ENCODE measurements around the gene KCNJ6. TPM values are rescaled to one million over a fixed set of nuclear protein-coding genes. Genes with fewer than 3 reads are reported as not detected.
A peak's percentile ranks its signal among the peaks of the same experiment; 100 is the strongest.
"Not testable (repeated sequence)": the region's sequence is repeated elsewhere in the genome, so short reads cannot be mapped to it uniquely, and the experiment has no call there.

The KCNJ6 gene
- total RNA-seq, 1 donor from 2014 or later: 0.75 TPM

DNA sequence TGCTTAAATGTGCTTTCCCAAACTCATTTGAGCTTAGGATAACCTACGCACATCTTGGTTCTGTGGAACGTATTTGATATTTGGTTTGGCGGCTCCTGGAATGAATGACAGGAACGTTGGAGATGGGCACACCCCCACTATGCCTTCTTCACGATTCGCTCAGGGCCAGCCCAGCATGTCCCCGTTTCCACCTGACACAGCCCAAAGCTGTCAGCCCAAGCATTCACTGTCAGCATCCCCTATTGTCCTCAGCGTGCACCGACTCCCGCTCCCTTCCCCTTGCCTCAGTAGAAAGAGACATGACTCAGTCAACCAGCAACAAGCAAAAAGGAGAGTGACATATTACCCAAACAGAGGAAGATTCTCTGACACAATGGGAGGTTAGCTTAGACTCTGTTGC is 181.4 kb downstream of the KCNJ6 start:
- TF ChIP-seq, protein P1, sequence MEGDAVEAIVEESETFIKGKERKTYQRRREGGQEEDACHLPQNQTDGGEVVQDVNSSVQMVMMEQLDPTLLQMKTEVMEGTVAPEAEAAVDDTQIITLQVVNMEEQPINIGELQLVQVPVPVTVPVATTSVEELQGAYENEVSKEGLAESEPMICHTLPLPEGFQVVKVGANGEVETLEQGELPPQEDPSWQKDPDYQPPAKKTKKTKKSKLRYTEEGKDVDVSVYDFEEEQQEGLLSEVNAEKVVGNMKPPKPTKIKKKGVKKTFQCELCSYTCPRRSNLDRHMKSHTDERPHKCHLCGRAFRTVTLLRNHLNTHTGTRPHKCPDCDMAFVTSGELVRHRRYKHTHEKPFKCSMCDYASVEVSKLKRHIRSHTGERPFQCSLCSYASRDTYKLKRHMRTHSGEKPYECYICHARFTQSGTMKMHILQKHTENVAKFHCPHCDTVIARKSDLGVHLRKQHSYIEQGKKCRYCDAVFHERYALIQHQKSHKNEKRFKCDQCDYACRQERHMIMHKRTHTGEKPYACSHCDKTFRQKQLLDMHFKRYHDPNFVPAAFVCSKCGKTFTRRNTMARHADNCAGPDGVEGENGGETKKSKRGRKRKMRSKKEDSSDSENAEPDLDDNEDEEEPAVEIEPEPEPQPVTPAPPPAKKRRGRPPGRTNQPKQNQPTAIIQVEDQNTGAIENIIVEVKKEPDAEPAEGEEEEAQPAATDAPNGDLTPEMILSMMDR (conservative IDR thresholded peaks at IDR 0.05): no peak
- Mint-ChIP-seq H3K36me3 (ENCODE audit: low read depth) (no peaks in the 10 kb centered on the region), H3K27me3 (ENCODE audit: low read depth) (peaks cover 32% of the 10 kb centered on the region), H3K27ac (ENCODE audit: unreplicated experiment) (no peak overlapping the region), H3K4me3 (no peak overlapping the region), H3K9me3 (no peaks in the 10 kb centered on the region), H3K4me1 (no peaks in the 10 kb centered on the region)
- DNase-seq (ENCODE audit: low read depth, low spot score): no peak

DNA sequence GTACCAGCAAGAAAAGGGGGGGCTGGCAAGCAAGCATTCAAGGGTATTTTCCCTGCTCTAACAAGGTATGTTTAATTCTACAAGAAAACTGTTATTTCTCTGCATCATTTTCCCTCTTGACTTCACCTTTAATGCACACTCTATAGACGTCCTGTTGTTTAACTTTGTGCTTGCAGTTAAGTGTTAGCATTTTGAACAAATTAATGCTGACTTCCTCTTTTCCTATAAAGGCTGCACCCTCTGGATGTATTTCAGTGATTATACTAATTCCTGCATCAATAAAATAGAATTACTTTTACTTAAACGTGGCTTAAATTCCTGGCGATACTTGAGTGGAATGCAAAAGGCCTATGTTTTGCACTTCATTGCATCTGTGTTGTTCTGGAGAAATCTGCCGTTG is 183.3 kb downstream of the KCNJ6 start:
- TF ChIP-seq, protein P1 (conservative IDR thresholded peaks at IDR 0.05): no peak
- no peaks in the 10 kb centered on the region for H3K9me3 Mint-ChIP-seq
- no peak overlapping the region for H3K4me3 Mint-ChIP-seq
- peaks cover 27% of the 10 kb centered on the region for H3K27me3 Mint-ChIP-seq (ENCODE audit: low read depth)
- no peak overlapping the region for H3K27ac Mint-ChIP-seq (ENCODE audit: unreplicated experiment)
- no peak for DNase-seq (ENCODE audit: low read depth, low spot score)
- no peaks in the 10 kb centered on the region for H3K36me3 Mint-ChIP-seq (ENCODE audit: low read depth)
- H3K4me1 Mint-ChIP-seq: no peaks in the 10 kb centered on the region

DNA sequence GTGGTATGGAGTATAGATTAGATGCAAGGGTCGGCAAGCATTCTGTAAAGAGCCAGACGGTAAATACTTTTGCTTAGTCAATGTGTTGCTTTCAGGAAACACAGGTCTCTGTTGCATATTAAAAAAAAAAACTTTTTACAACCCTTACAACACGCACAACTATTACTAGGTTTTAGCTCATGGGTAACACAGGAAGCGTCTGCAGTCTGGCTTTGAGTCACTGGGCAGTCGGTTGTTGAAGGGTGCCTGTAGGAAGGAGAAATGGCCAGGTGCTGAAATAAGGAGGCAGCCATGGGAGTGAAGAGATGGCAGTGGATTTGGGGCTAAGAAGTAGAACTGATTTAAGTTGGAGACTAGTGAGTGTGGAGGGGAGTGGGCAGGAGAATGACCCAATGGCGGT is 192.1 kb downstream of the KCNJ6 start:
- Mint-ChIP-seq H3K9me3 (peaks cover 7% of the 10 kb centered on the region), H3K4me3 (no peak overlapping the region), H3K27me3 (ENCODE audit: low read depth) (peaks cover 46% of the 10 kb centered on the region), H3K4me1 (no peaks in the 10 kb centered on the region), H3K27ac (ENCODE audit: unreplicated experiment) (no peak overlapping the region), H3K36me3 (ENCODE audit: low read depth) (no peaks in the 10 kb centered on the region)
- TF ChIP-seq, protein P1 (conservative IDR thresholded peaks at IDR 0.05): no peak
- no peak for DNase-seq (ENCODE audit: low read depth, low spot score)

DNA sequence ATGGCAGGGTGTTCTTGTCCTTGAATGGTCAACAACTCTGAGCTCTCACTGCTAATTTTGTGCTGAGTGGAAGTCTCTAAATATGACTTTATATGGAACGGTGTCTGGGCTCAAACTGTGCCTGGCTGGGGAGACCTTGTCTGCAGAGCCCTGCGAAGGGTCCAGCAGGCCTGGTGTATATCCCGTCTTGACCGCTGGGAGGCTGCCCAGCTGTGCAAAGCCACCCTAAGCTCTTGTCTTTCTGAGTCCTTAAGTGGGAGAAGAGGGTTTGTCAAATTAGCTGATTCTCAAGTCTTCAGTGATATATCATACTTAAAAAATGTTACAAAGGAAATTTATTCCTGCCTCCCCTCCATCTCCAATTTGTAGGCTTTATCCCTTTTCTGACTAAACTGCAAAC is 198.7 kb downstream of the KCNJ6 start:
- TF ChIP-seq, protein P1 (conservative IDR thresholded peaks at IDR 0.05): no peak
- Mint-ChIP-seq H3K4me3 (no peak overlapping the region), H3K27me3 (ENCODE audit: low read depth) (peaks cover 43% of the 10 kb centered on the region), H3K27ac (ENCODE audit: unreplicated experiment) (no peak overlapping the region), H3K9me3 (peaks cover 15% of the 10 kb centered on the region), H3K4me1 (no peaks in the 10 kb centered on the region), H3K36me3 (ENCODE audit: low read depth) (no peaks in the 10 kb centered on the region)
- DNase-seq (ENCODE audit: low read depth, low spot score): no peak

DNA sequence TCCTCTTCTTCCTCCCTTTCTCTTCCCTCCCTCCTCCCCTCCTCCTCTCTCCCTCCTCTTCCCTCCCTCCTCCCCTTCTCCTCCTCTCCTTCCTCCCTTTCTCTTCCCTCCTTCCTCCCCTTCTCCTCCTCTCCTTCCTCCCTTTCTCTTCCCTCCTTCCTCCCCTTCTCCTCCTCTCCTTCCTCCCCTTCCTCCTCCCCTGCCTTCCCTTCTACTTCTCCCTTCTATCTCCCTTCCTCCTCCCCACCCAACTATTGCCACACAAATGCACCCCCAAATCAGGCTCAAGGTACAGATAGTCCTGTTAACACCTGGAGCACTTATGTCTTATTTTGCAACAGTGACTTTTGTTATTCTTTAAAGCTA is 203.7 kb downstream of the KCNJ6 start:
- H3K9me3 Mint-ChIP-seq; H3K36me3 Mint-ChIP-seq (ENCODE audit: low read depth); DNase-seq (ENCODE audit: low read depth, low spot score); H3K4me3 Mint-ChIP-seq: not testable (repeated sequence)
- Mint-ChIP-seq H3K27ac (ENCODE audit: unreplicated experiment) (peak overlapping the region; percentile 21), H3K27me3 (ENCODE audit: low read depth) (peaks cover 68% of the 10 kb centered on the region), H3K4me1 (peaks cover 21% of the 10 kb centered on the region)

DNA sequence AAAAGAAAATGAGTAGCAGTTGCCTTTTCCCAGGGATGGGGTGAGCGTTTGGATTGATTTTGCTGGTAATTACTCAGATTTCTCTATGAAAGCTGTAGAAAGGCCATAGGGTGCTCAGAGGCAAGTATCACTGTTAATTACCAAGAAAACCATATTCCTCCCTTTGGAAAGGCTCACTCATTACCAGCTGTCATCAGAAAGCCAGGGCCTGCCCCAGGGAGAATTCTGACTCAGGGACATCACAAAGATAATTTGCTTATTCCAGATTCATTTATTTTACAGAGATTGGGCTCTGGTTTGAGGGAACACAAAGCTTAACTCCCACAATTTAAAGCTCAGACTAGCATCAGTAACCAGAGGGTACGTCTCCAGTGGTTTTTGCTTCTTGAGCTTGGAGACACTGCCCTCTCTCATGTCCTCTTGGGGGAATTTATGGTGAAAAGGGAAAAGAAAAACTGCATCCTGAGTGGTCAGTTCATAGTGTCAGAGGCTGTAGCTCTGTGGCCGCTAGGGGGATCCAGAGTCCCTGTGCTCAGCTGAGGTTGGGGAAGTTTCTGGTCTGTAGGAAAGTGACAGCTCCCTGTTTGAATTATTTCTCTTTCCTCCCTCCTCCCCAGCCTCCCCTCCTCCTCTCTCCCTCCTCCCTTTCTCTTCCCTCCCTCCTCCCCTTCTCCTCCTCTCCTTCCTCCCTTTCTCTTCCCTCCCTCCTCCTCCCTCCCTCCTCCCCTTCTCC is 204.3 kb downstream of the KCNJ6 start:
- H3K4me3 Mint-ChIP-seq: no peak overlapping the region

More for the DNA sequence above, 204.3 kb downstream of the KCNJ6 start:
- no peak overlapping the region for H3K27ac Mint-ChIP-seq (ENCODE audit: unreplicated experiment)
- H3K36me3 Mint-ChIP-seq (ENCODE audit: low read depth): no peaks in the 10 kb centered on the region
- DNase-seq (ENCODE audit: low read depth, low spot score): peak; percentile 79
- H3K9me3 Mint-ChIP-seq: peaks cover 4% of the 10 kb centered on the region
- TF ChIP-seq, protein P1 (conservative IDR thresholded peaks at IDR 0.05): peak; percentile 87
- peaks cover 26% of the 10 kb centered on the region for H3K4me1 Mint-ChIP-seq
- H3K27me3 Mint-ChIP-seq (ENCODE audit: low read depth): peaks cover 72% of the 10 kb centered on the region

Measured in neural crest cell (in vitro differentiated cells).